ENCODE data around the gene GOLM1. TPM values are rescaled to one million over a fixed set of nuclear protein-coding genes. Genes with fewer than 3 reads are reported as not detected.

The GOLM1 gene
- total and polyA plus RNA-seq, 10 of the 15 experiments (the other 5 are each of a cell fraction or from before 2014, with no cell fraction given) = 0.41 to 25.9 (median 18.7) TPM

GRCh38 chr9:86041311-86041741 is 58.0 kb downstream of the GOLM1 start:
- FAIRE-seq (no peak), DNase-seq (ENCODE audit: low read depth, low spot score) (no peak), ATAC-seq (no peak)
- Histone ChIP-seq H3K27ac (ENCODE audit: control insufficient read depth, insufficient read depth) (no peak overlapping the region), H3K4me3 (no peak overlapping the region), H3K4me1 (ENCODE audit: control insufficient read depth, insufficient read depth, low read length) (no peaks in the 10 kb centered on the region), H3K9me3 (replicated peaks; ENCODE audit: control insufficient read depth, insufficient read depth, low read length) (no peaks in the 10 kb centered on the region), H2AFZ (ENCODE audit: control insufficient read depth, low read depth, low read length) (no peak overlapping the region), H3K27me3 (replicated peaks in 1 of 2; ENCODE audit: control insufficient read depth in 2 of 2, insufficient read depth in 2 of 2, low read length in 1 of 2) (no peaks in the 10 kb centered on the region), H3K4me2 (ENCODE audit: control insufficient read depth, insufficient read depth) (no peak overlapping the region), H3K36me3 (ENCODE audit: control insufficient read depth in 2 of 2, insufficient read depth in 2 of 2, low read length in 1 of 2) (no peaks in the 10 kb centered on the region), H4K20me1 (ENCODE audit: control insufficient read depth, insufficient read depth) (no peaks in the 10 kb centered on the region), H3K79me2 (ENCODE audit: control insufficient read depth, insufficient read depth, low read length) (no peaks in the 10 kb centered on the region), H3K9ac (ENCODE audit: control insufficient read depth, insufficient read depth, low read length) (no peak overlapping the region)
- ChIA-PET RAD21 (ENCODE audit: unreplicated experiment) (no interaction called here), SMC1A (ENCODE audit: uncharacterized antibody, unreplicated experiment) (no interaction called here), CTCF (no interaction called here), POLR2A (no interaction called here)
- whole genome bisulfite sequencing (ENCODE audit: insufficient coverage, insufficient replicate concordance, low lambda C conversion rate, missing lambda C conversion rate) = 88% methylated on average over 8 of the region's 8 CpGs
- in situ Hi-C loops (cut with MboI) (no loop called here), intact Hi-C loops (cut with micrococcal nuclease; ENCODE audit: unreplicated experiment) (no loop called here)
- TF ChIP-seq FOXK2 (IDR thresholded peaks at IDR 0.05) (no peak), BRCA1 (IDR thresholded peaks at IDR 0.05; ENCODE audit: low read depth, low read length) (no peak), ESRRA (IDR thresholded peaks at IDR 0.05; ENCODE audit: low read length) (no peak), USF1 (IDR thresholded peaks at IDR 0.05; ENCODE audit: borderline replicate concordance, extremely low read length, insufficient read depth, low read depth, low read length) (no peak), TCF3 (IDR thresholded peaks at IDR 0.05; ENCODE audit: borderline replicate concordance, insufficient read depth, low read depth, low read length) (no peak), ZBTB11 (CRISPR knock-in tag; IDR thresholded peaks at IDR 0.05) (no peak), SREBF2 (IDR thresholded peaks at IDR 0.05; ENCODE audit: low read length) (no peak), MXI1 (IDR thresholded peaks at IDR 0.05; ENCODE audit: low read depth, low read length) (no peak), NR2C1 (IDR thresholded peaks at IDR 0.05) (no peak), ZNF384 (IDR thresholded peaks at IDR 0.05; ENCODE audit: borderline replicate concordance, low read depth, low read length) (no peak), JUNB (IDR thresholded peaks at IDR 0.05) (no peak), ZBED1 (IDR thresholded peaks at IDR 0.05; ENCODE audit: borderline replicate concordance) (no peak), TCF7 (IDR thresholded peaks at IDR 0.05; ENCODE audit: borderline replicate concordance) (no peak)
- no TSS peak for BruUV-seq (replicated peaks)
